GM12878 (cell line): Measurements from ENCODE around the gene DGLUCY. TPM values are rescaled to one million over a fixed set of nuclear protein-coding genes. Genes with fewer than 3 reads are reported as not detected.

Experiments used
- BCL3 ChIP-seq: IDR thresholded peaks from 2 replicates; pipeline ENCODE4 v1.6.1; 2011; ENCODE audit warnings: borderline replicate concordance, low read depth, mild to moderate bottlenecking, moderate library complexity, low read length; ENCODE audit not compliant: insufficient read depth, poor library complexity, severe bottlenecking
- BCLAF1 ChIP-seq: fragments of 450-650 bp; IDR thresholded peaks from 2 replicates; pipeline ENCODE4 v1.6.1; 2017; ENCODE audit warnings: antibody characterized with exemption, mild to moderate bottlenecking, moderate library complexity
- BHLHE40 ChIP-seq, 2 experiments: fragments of 450-650 bp in 1 of 2; IDR thresholded peaks; 2 replicates each; pipeline ENCODE4 v1.6.1; 2011 to 2017; ENCODE audit warnings: low read depth in 2 of 2, borderline replicate concordance in 1 of 2, improper control_type of control experiment in 1 of 2, low read length in 1 of 2, mild to moderate bottlenecking in 1 of 2
- EGR1 ChIP-seq, 2 experiments: IDR thresholded peaks; 1 replicate in 1 of 2; 2 replicates in 1 of 2; pipeline ENCODE4 v1.6.1; 2011 to 2012; ENCODE audit warnings: low read depth in 2 of 2, low read length in 2 of 2, borderline replicate concordance in 1 of 2, mild to moderate bottlenecking in 1 of 2, moderate library complexity in 1 of 2
- ETV6 ChIP-seq, 2 experiments: fragments of 450-650 bp in 1 of 2; IDR thresholded peaks in 1 of 2; conservative IDR thresholded peaks in 1 of 2; 2 replicates each; pipeline ENCODE4 v1.6.1; 2014; ENCODE audit warnings: antibody characterized with exemption in 1 of 2, borderline replicate concordance in 1 of 2, low read depth in 1 of 2, mild to moderate bottlenecking in 1 of 2, moderate library complexity in 1 of 2
- FOXK2 ChIP-seq: fragments of 450-650 bp; IDR thresholded peaks from 2 replicates; pipeline ENCODE4 v1.6.1; 2017; ENCODE audit warnings: mild to moderate bottlenecking, moderate library complexity
- HCFC1 ChIP-seq: fragments of 150-350 bp; IDR thresholded peaks from 2 replicates; pipeline ENCODE4 v1.6.1; 2014; ENCODE audit warnings: low read length
- HDGF ChIP-seq: fragments of 450-650 bp; IDR thresholded peaks from 2 replicates; pipeline ENCODE4 v1.6.1; 2016; ENCODE audit warnings: antibody characterized with exemption
- MAX ChIP-seq: IDR thresholded peaks from 2 replicates; pipeline ENCODE4 v1.6.1; 2012; ENCODE audit warnings: low read depth, low read length, improper control_type of control experiment
- MXI1 ChIP-seq: fragments of 150-350 bp; IDR thresholded peaks from 2 replicates; pipeline ENCODE4 v1.6.1; 2011; ENCODE audit warnings: low read depth, mild to moderate bottlenecking, inconsistent platforms, low read length, improper control_type of control experiment
- NFYA ChIP-seq: IDR thresholded peaks from 2 replicates; pipeline ENCODE4 v1.6.1; 2011; ENCODE audit warnings: low read depth, mild to moderate bottlenecking, low read length, improper control_type of control experiment, borderline replicate concordance
- NR2C2 ChIP-seq: IDR thresholded peaks from 2 replicates; pipeline ENCODE4 v1.6.1; 2011; ENCODE audit warnings: borderline replicate concordance, low read depth; ENCODE audit not compliant: control insufficient read depth, insufficient read length
- PML ChIP-seq: IDR thresholded peaks from 2 replicates; pipeline ENCODE4 v1.6.1; 2012; ENCODE audit warnings: low read length, inconsistent platforms
- RAD21 ChIP-seq: IDR thresholded peaks from 2 replicates; pipeline ENCODE4 v1.6.1; 2011; ENCODE audit warnings: mild to moderate bottlenecking, low read depth, low read length, moderate library complexity; ENCODE audit not compliant: insufficient read depth
- RELB ChIP-seq: fragments of 450-650 bp; IDR thresholded peaks from 2 replicates; pipeline ENCODE4 v1.6.1; 2017; ENCODE audit warnings: low read depth, mild to moderate bottlenecking, moderate library complexity
- SMC3 ChIP-seq: IDR thresholded peaks from 2 replicates; pipeline ENCODE4 v1.6.1; 2011; ENCODE audit warnings: low read length, improper control_type of control experiment, borderline replicate concordance
- TCF3 ChIP-seq: IDR thresholded peaks from 2 replicates; pipeline ENCODE4 v1.6.1; 2012; ENCODE audit warnings: low read depth, mild to moderate bottlenecking, low read length, borderline replicate concordance; ENCODE audit not compliant: insufficient read depth
- ZNF622 ChIP-seq: fragments of 450-650 bp; IDR thresholded peaks from 2 replicates; pipeline ENCODE4 v1.6.1; 2017; ENCODE audit warnings: mild to moderate bottlenecking, inconsistent platforms
- polyA plus RNA-seq, 11 experiments: library from polyadenylated mRNA; depleted of rRNA in 4 of 11; unstranded in 6 of 11; stranded (reverse) in 5 of 11; fragments of >200 nt; fragmentation: Nextera tagmentation in 4 of 11; fragmentation: Illumina TruSeq in 1 of 11; extraction: Ambion mirVana in 4 of 11; extraction: Trizol in 1 of 11; gene quantifications; 1 replicate in 1 of 11; 2 replicates in 10 of 11; pipeline versions ENCODE4 v1.2.1 to v1.2.3, GENCODE V29; 2011 to 2016; ENCODE audit warnings: inconsistent platforms in 2 of 11, missing spikeins in 2 of 11, low read depth in 1 of 11
- total RNA-seq, 4 experiments: library from RNA; depleted of rRNA in 3 of 4; stranded (reverse); fragments of >200 nt in 3 of 4; fragmentation: Illumina TruSeq in 1 of 4; extraction: Trizol in 1 of 4; gene quantifications; 2 replicates each; pipeline versions ENCODE4 v1.2.1 to v1.2.3, GENCODE V29; 2013 to 2021
- TF ChIP-seq, protein P1 (sequence below): IDR thresholded peaks from 2 replicates; pipeline ENCODE4 v1.6.1; 2012; ENCODE audit warnings: low read length, inconsistent platforms
- TF ChIP-seq, protein P2 (sequence below): fragments of 450-650 bp; IDR thresholded peaks from 2 replicates; pipeline ENCODE4 v1.6.1; 2014; ENCODE audit warnings: mild to moderate bottlenecking

The DGLUCY gene
- total and polyA plus RNA-seq, 10 of the 15 experiments (the other 5 are each of a cell fraction or from before 2014, with no cell fraction given): 15.0 to 70.3 (median 55.1) TPM

DNA sequence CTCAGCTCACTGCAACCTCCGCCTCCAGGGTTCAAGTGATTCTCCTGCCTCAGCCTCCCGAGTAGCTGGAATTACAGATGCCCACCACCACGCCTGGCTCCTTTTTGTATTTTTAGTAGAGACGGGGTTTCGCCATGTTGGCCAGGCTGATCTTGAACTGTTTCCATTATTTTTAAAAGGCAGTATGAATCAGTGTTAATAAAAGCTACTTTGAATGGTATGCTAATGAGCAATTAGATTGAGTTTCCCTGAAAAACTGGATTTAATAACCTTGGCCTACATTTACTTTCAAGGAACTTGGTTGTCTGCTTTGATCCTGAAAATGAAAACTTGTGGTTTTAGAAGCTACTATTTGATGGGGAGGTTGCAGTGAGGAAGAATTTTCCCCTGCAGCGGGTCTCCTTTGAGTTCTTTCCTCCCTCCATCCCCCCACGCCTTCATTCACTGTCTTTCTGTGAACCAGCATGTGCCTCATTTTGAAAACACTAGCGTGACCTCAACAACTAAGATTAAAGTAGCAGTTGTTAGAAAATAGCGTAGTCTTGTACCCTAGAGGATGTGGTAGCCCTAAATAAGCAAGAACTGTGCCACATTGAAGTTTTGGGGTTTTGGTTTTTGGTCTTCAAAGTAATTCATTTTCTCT is 35.7 kb upstream of the DGLUCY start (continued):
- TF ChIP-seq HCFC1: no peak
- no peak for TF ChIP-seq BCLAF1
- TF ChIP-seq TCF3: no peak
- TF ChIP-seq MXI1: no peak
- TF ChIP-seq SMC3: no peak; the same call in 1 of the 2 replicates
- no peak for TF ChIP-seq NR2C2
- TF ChIP-seq NFYA: no peak
- no peak; the same call in 1 of the 2 replicates for TF ChIP-seq MAX
- TF ChIP-seq, protein P1, sequence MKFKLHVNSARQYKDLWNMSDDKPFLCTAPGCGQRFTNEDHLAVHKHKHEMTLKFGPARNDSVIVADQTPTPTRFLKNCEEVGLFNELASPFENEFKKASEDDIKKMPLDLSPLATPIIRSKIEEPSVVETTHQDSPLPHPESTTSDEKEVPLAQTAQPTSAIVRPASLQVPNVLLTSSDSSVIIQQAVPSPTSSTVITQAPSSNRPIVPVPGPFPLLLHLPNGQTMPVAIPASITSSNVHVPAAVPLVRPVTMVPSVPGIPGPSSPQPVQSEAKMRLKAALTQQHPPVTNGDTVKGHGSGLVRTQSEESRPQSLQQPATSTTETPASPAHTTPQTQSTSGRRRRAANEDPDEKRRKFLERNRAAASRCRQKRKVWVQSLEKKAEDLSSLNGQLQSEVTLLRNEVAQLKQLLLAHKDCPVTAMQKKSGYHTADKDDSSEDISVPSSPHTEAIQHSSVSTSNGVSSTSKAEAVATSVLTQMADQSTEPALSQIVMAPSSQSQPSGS: peak; percentile 57; the same call in 1 of the 2 replicates
- TF ChIP-seq BHLHE40 (IDR thresholded peaks at IDR 0.05; ENCODE audit: borderline replicate concordance in 1 of 2, low read depth in 2 of 2, low read length in 1 of 2): peak; percentile 86 to 88
- no peak for TF ChIP-seq ZNF622
- TF ChIP-seq ETV6 (conservative IDR thresholded peaks at IDR 0.05 in 1 of 2, IDR thresholded peaks at IDR 0.05 in 1 of 2; ENCODE audit: borderline replicate concordance in 1 of 2, low read depth in 1 of 2): peak in 1 of 2 experiments; percentile 54; a peak in 1 of 4 replicates
- TF ChIP-seq HDGF: no peak
- peak; percentile 33; the same call in 1 of the 2 replicates for TF ChIP-seq FOXK2
- TF ChIP-seq, protein P2, sequence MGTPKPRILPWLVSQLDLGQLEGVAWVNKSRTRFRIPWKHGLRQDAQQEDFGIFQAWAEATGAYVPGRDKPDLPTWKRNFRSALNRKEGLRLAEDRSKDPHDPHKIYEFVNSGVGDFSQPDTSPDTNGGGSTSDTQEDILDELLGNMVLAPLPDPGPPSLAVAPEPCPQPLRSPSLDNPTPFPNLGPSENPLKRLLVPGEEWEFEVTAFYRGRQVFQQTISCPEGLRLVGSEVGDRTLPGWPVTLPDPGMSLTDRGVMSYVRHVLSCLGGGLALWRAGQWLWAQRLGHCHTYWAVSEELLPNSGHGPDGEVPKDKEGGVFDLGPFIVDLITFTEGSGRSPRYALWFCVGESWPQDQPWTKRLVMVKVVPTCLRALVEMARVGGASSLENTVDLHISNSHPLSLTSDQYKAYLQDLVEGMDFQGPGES: no peak
- peak; percentile 62 for TF ChIP-seq RELB
- no peak; the same call in 1 of the 2 replicates for TF ChIP-seq PML
- 0 out of 2 replicates have a peak, but pooled peaks have one; percentile 4 for TF ChIP-seq RAD21
- TF ChIP-seq BCL3: peak; percentile 24
- no peak for TF ChIP-seq EGR1 (IDR thresholded peaks at IDR 0.05; ENCODE audit: borderline replicate concordance in 1 of 2, low read depth in 2 of 2, low read length in 2 of 2)
